Stomach smooth muscle (tissue), 2 donors: ENCODE measurements around the gene CFHR2.
"Not testable (repeated sequence)": the region's sequence is repeated elsewhere in the genome, so short reads cannot be mapped to it uniquely, and the experiment has no call there.

ENCODE experiments used
- H3K27ac ChIP-seq: one replicate; pipeline ENCODE4 v1.7.0; 2013; ENCODE audit warnings: mild to moderate bottlenecking, low read length, inconsistent platforms
- H3K27me3 ChIP-seq, 2 donors: one replicate each; pipeline ENCODE4 v1.7.0; 2013; ENCODE audit warnings: low read length in 2 of 2; ENCODE audit not compliant: insufficient read depth in 2 of 2, control insufficient read depth in 1 of 2
- H3K36me3 ChIP-seq, 2 donors: one replicate each; pipeline ENCODE4 v1.7.0; 2013; ENCODE audit warnings: low read length in 2 of 2; ENCODE audit not compliant: control insufficient read depth in 2 of 2, insufficient read depth in 2 of 2
- H3K4me1 ChIP-seq: one replicate; pipeline ENCODE4 v1.7.0; 2013; ENCODE audit warnings: low read length; ENCODE audit not compliant: control insufficient read depth, insufficient read depth
- H3K4me3 ChIP-seq, 2 donors: one replicate each; pipeline ENCODE4 v1.7.0; 2013; ENCODE audit warnings: low read length in 2 of 2
- H3K9ac ChIP-seq, 2 donors: one replicate each; pipeline ENCODE4 v1.7.0; 2013; ENCODE audit warnings: low read length in 2 of 2, mild to moderate bottlenecking in 1 of 2
- H3K9me3 ChIP-seq, 2 donors: one replicate each; pipeline ENCODE4 v1.7.0; 2013; ENCODE audit warnings: low read length in 2 of 2; ENCODE audit not compliant: control insufficient read depth in 2 of 2
- donor health status: healthy.
- donor health status: Pancreatic carcinoma.

Gene CFHR2

GRCh38 chr1:196954778-196955177 is 11.2 kb downstream of the CFHR2 start:
- Histone ChIP-seq H3K36me3 (no peaks in the 10 kb centered on the region), H3K4me3 (no peak overlapping the region), H3K27ac (no peak overlapping the region), H3K9ac (no peak overlapping the region), H3K9me3 (no peaks in the 10 kb centered on the region), H3K4me1 (no peaks in the 10 kb centered on the region), H3K27me3 (no peaks in the 10 kb centered on the region)

GRCh38 chr1:196955926-196956325 is 12.4 kb downstream of the CFHR2 start:
- H3K27ac ChIP-seq = no peak overlapping the region
- no peaks in the 10 kb centered on the region for H3K27me3 ChIP-seq
- H3K9me3 ChIP-seq = no peaks in the 10 kb centered on the region
- no peaks in the 10 kb centered on the region for H3K36me3 ChIP-seq
- H3K9ac ChIP-seq = no peak overlapping the region
- H3K4me1 ChIP-seq = no peaks in the 10 kb centered on the region
- no peak overlapping the region for H3K4me3 ChIP-seq

DNA sequence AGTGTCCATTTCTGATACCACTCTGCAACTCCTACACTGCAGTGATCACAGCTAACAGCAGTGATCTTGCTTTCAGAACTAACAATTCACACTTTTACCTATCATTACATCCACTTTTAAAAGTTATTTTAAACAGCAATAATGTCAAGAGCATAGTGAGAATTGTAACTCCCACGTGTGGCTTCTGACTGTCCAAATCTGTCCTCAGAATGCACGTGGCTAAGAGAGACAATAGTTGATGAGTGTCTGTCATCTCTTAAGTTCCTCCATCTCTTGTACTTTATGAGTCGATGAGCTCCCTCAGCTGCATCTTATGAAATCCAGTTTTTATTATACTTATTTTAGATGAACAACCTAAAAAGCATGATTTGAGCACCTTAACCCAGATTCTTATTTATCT is 17.3 kb downstream of the CFHR2 start:
- no peak overlapping the region for H3K9ac ChIP-seq
- H3K4me1 ChIP-seq = no peaks in the 10 kb centered on the region
- H3K9me3 ChIP-seq = no peaks in the 10 kb centered on the region
- no peak overlapping the region for H3K4me3 ChIP-seq
- H3K36me3 ChIP-seq = no peaks in the 10 kb centered on the region
- no peak overlapping the region for H3K27ac ChIP-seq
- H3K27me3 ChIP-seq = no peaks in the 10 kb centered on the region

DNA sequence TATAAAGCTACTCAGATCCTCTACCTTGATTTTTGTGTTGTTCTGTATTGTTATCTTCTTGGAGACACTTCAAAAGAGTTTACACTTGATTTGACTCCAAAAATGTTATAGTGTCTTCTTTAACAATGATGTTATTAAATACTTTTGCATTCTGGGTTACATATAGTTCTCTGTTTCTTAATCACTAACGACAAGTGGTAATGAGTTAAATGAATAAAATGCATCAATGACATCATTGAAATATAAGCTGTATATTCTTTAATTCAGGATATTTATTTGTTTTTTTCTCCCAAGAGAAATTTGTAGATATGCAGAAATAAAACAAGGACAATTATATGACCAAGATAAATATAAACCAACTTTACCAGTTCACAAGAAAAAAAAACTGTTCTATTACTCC is 26.6 kb downstream of the CFHR2 start:
- H3K9ac ChIP-seq = no peak overlapping the region

GRCh38 chr1:196976278-196976677 is 32.7 kb downstream of the CFHR2 start:
- Histone ChIP-seq H3K4me1 (no peaks in the 10 kb centered on the region), H3K9me3 (no peaks in the 10 kb centered on the region), H3K27me3 (no peaks in the 10 kb centered on the region), H3K27ac (no peak overlapping the region), H3K36me3 (no peaks in the 10 kb centered on the region), H3K4me3 (no peak overlapping the region), H3K9ac (no peak overlapping the region)

More for the DNA sequence above, 26.6 kb downstream of the CFHR2 start:
- H3K9me3 ChIP-seq = no peaks in the 10 kb centered on the region
- no peaks in the 10 kb centered on the region for H3K27me3 ChIP-seq
- no peaks in the 10 kb centered on the region for H3K4me1 ChIP-seq
- H3K36me3 ChIP-seq = no peaks in the 10 kb centered on the region
- H3K4me3 ChIP-seq = no peak overlapping the region
- H3K27ac ChIP-seq = no peak overlapping the region

GRCh38 chr1:196977278-196977677 is 33.7 kb downstream of the CFHR2 start, which contains the start of gene CFHR5:
TSS of gene CFHR5 (plus strand) at chr1:196977556. CDS start at chr1:196977665, 109 bp downstream.
- Histone ChIP-seq H3K27me3 (no peaks in the 10 kb centered on the region), H3K9ac (no peak within 1 kb of the TSS), H3K4me1 (no peaks in the 10 kb centered on the region), H3K36me3 (no peaks in the 10 kb centered on the region), H3K27ac (no peak within 1 kb of the TSS), H3K9me3 (no peaks in the 10 kb centered on the region), H3K4me3 (no peak within 1 kb of the TSS)

DNA sequence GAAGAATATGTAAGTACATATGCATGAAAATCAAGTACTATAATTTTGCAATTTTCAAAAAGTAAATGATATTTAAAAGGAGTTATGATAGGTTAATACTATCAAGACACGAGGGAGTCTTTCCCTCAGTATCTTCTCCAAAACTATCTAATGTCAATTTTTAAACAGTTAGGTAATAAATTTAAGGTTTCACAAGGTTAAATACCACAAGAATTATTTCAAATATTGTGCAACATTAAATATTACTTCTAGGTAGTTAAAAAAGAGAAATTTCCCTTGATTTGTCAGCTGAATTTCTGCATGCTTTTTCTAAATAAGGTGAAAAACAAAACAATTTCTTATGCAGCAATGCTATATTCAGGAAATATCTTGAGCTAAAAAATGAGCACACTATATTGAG is 37.3 kb downstream of the CFHR2 start:
- H3K9ac ChIP-seq = no peak overlapping the region
- H3K27me3 ChIP-seq = no peaks in the 10 kb centered on the region
- no peak overlapping the region for H3K4me3 ChIP-seq
- H3K27ac ChIP-seq = no peak overlapping the region
- no peaks in the 10 kb centered on the region for H3K4me1 ChIP-seq
- no peaks in the 10 kb centered on the region for H3K9me3 ChIP-seq
- H3K36me3 ChIP-seq = no peaks in the 10 kb centered on the region

DNA sequence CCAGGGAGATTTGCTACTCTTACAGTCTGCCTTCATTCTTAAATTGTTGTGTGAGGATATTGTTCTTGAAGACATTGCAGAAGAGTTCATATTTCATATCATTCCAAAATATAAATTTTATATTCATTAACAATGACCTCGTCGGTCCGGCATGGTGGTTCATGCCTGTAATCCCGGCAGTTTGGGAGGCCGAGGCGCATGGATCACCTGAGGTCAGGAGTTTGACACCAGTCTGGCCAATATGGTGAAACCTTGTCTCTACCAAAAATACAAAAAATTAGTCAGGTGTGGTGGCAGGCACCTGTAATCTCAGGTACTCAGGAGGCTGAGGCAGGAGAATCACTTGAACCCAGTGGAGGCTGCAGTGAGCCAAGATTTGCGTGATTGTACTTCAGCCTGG is 38.7 kb downstream of the CFHR2 start:
- not testable (repeated sequence) for H3K9me3 ChIP-seq, H3K4me3 ChIP-seq, H3K36me3 ChIP-seq, H3K27me3 ChIP-seq, H3K27ac ChIP-seq, H3K4me1 ChIP-seq, H3K9ac ChIP-seq

DNA sequence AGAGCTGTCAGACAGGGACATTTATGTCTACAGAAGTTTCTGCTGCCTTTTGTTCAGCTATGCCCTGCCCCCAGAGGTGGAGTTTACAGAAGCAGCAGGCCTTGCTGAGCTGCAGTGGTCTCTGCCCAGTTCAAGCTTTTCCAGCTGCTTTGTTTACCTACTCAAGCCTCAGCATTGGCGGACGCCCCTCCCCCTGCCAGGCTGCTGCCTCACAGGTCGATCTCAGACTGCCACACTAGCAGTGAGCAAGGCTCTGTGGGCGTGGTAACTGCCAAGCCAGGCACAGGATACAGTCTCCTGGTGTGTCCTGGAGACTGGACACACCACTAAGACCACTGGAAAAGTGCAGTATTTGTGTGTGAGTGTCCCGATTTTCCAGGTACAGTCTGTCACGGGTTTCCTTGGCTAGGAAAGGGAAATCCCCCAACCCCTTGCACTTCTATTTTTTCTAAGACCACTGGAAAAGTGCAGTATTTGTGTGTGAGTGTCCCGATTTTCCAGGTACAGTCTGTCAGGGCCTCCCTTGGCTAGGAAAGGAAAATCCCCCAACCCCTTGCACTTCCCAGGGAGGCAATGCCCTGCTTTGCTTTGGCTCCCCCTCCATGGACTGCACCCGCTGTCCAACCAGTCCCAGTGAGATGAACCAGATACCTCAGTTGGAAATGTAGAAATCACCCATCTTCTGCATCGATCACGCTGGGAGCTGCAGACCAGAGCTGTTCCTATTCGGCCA is 48.5 kb downstream of the CFHR2 start:
- not testable (repeated sequence) for H3K36me3 ChIP-seq, H3K9ac ChIP-seq

GRCh38 chr1:196993916-196994315 is 50.4 kb downstream of the CFHR2 start:
- Histone ChIP-seq H3K27ac (no peak overlapping the region), H3K9me3 (no peaks in the 10 kb centered on the region), H3K9ac (no peak overlapping the region), H3K4me1 (no peaks in the 10 kb centered on the region), H3K36me3 (no peaks in the 10 kb centered on the region), H3K27me3 (no peaks in the 10 kb centered on the region), H3K4me3 (no peak overlapping the region)

More for the DNA sequence above, 48.5 kb downstream of the CFHR2 start:
- not testable (repeated sequence) for H3K27me3 ChIP-seq, H3K27ac ChIP-seq, H3K4me3 ChIP-seq, H3K4me1 ChIP-seq, H3K9me3 ChIP-seq

GRCh38 chr1:196997423-196997822 is 53.9 kb downstream of the CFHR2 start:
- Histone ChIP-seq H3K4me3 (no peak overlapping the region), H3K27me3 (no peaks in the 10 kb centered on the region), H3K27ac (no peak overlapping the region), H3K9me3 (no peaks in the 10 kb centered on the region), H3K36me3 (no peaks in the 10 kb centered on the region), H3K4me1 (no peaks in the 10 kb centered on the region), H3K9ac (no peak overlapping the region)
